Mesenchymal stem cell (in vitro differentiated cells and primary cell): ENCODE data around the gene SULF2.

Experiments used
- DNase-seq: peaks from one replicate; pipeline ENCODE4 v3.0.0-alpha.2; 2013
- H2AFZ ChIP-seq: one replicate; pipeline ENCODE4 v1.6.1; 2013; ENCODE audit warnings: low read depth, mild to moderate bottlenecking, control low read depth, inconsistent platforms, low read length, moderate library complexity
- H2AK5ac ChIP-seq: 2 replicates; pipeline ENCODE4 v1.6.1; 2013; ENCODE audit warnings: low read length, moderate library complexity, mild to moderate bottlenecking, inconsistent platforms; ENCODE audit not compliant: severe bottlenecking
- H2BK120ac ChIP-seq: one replicate; pipeline ENCODE4 v1.6.1; 2013; ENCODE audit warnings: low read depth, mild to moderate bottlenecking, inconsistent platforms, low read length, moderate library complexity
- H2BK12ac ChIP-seq, 2 experiments: one replicate each; pipeline ENCODE4 v1.6.1; 2013; ENCODE audit warnings: inconsistent platforms in 2 of 2, low read length in 2 of 2, mild to moderate bottlenecking in 2 of 2, moderate library complexity in 2 of 2, control low read depth in 1 of 2
- H2BK15ac ChIP-seq: one replicate; pipeline ENCODE4 v1.6.1; 2013; ENCODE audit warnings: mild to moderate bottlenecking, low read depth, inconsistent platforms; ENCODE audit not compliant: poor library complexity, severe bottlenecking
- H2BK5ac ChIP-seq: 2 replicates; pipeline ENCODE4 v1.6.1; 2013; ENCODE audit warnings: low read depth, mild to moderate bottlenecking, low read length, control low read depth, inconsistent platforms; ENCODE audit not compliant: poor library complexity, severe bottlenecking
- H3K14ac ChIP-seq, 2 experiments: one replicate each; pipeline ENCODE4 v1.6.1; 2013; ENCODE audit warnings: inconsistent platforms in 2 of 2, low read length in 2 of 2, control low read depth in 1 of 2, mild to moderate bottlenecking in 1 of 2, moderate library complexity in 1 of 2
- H3K18ac ChIP-seq, 2 experiments: one replicate each; pipeline ENCODE4 v1.6.1; 2013; ENCODE audit warnings: inconsistent platforms in 2 of 2, low read length in 2 of 2, control low read depth in 1 of 2, low read depth in 1 of 2, mild to moderate bottlenecking in 1 of 2
- H3K23ac ChIP-seq, 2 experiments: one replicate each; pipeline ENCODE4 v1.6.1; 2013; ENCODE audit warnings: inconsistent platforms in 2 of 2, low read length in 2 of 2, mild to moderate bottlenecking in 2 of 2, moderate library complexity in 2 of 2, control low read depth in 1 of 2
- H3K27ac ChIP-seq: 2 replicates; pipeline ENCODE4 v1.5.1; 2013; ENCODE audit warnings: mild to moderate bottlenecking, moderate library complexity, low read length, control low read depth, inconsistent platforms; ENCODE audit not compliant: poor library complexity, severe bottlenecking
- H3K27me3 ChIP-seq, 2 experiments: 2 replicates each; pipeline versions ENCODE4 v1.6.1 to v1.7.0; 2013; ENCODE audit warnings: low read length in 2 of 2, mild to moderate bottlenecking in 2 of 2, moderate library complexity in 2 of 2, control low read depth in 1 of 2, inconsistent platforms in 1 of 2; ENCODE audit not compliant: control insufficient read depth in 1 of 2, insufficient read depth in 1 of 2
- H3K36me3 ChIP-seq, 2 experiments: 2 replicates each; pipeline versions ENCODE4 v1.6.1 to v1.7.0; 2013; ENCODE audit warnings: low read length in 2 of 2, control low read depth in 1 of 2, inconsistent platforms in 1 of 2, low read depth in 1 of 2, mild to moderate bottlenecking in 1 of 2; ENCODE audit not compliant: insufficient read depth in 2 of 2, control insufficient read depth in 1 of 2
- H3K4ac ChIP-seq, 2 experiments: one replicate each; pipeline ENCODE4 v1.6.1; 2013; ENCODE audit warnings: inconsistent platforms in 2 of 2, low read length in 2 of 2, mild to moderate bottlenecking in 2 of 2, moderate library complexity in 2 of 2, control low read depth in 1 of 2, low read depth in 1 of 2
- H3K4me1 ChIP-seq: 2 replicates; pipeline ENCODE4 v1.6.1; 2013; ENCODE audit warnings: low read depth, low read length, control low read depth; ENCODE audit not compliant: control insufficient read depth, insufficient read depth
- H3K4me2 ChIP-seq: 2 replicates; pipeline ENCODE4 v1.6.1; 2013; ENCODE audit warnings: low read length, mild to moderate bottlenecking, inconsistent platforms; ENCODE audit not compliant: poor library complexity, severe bottlenecking
- H3K4me3 ChIP-seq, 2 experiments: 2 replicates each; pipeline versions ENCODE4 v1.5.1 to v1.7.0; 2013; ENCODE audit warnings: low read length in 2 of 2, mild to moderate bottlenecking in 2 of 2, control low read depth in 1 of 2, low read depth in 1 of 2; ENCODE audit not compliant: insufficient read depth in 1 of 2
- H3K79me1 ChIP-seq: replicated peaks from 2 replicates; pipeline ENCODE4 v1.6.1; 2013; ENCODE audit warnings: mild to moderate bottlenecking, control low read depth, low read length, inconsistent platforms; ENCODE audit not compliant: poor library complexity, severe bottlenecking
- H3K9ac ChIP-seq: 2 replicates; pipeline ENCODE4 v1.7.0; 2013; ENCODE audit warnings: mild to moderate bottlenecking, low read length, moderate library complexity
- H3K9me3 ChIP-seq: 2 replicates; pipeline ENCODE4 v1.7.0; 2013; ENCODE audit warnings: mild to moderate bottlenecking, low read length; ENCODE audit not compliant: control insufficient read depth
- H4K8ac ChIP-seq: one replicate; pipeline ENCODE4 v1.6.1; 2013; ENCODE audit warnings: inconsistent platforms, mild to moderate bottlenecking, low read length, moderate library complexity
- H4K91ac ChIP-seq: one replicate; pipeline ENCODE4 v1.6.1; 2013; ENCODE audit warnings: mild to moderate bottlenecking, low read length, inconsistent platforms
- WGBS: methylation state at CpG from one replicate; pipeline ENCODE4 v1.1.7; 2013; ENCODE audit warnings: mixed read lengths; 5-methylcytosine and 5-hydroxymethylcytosine counted together

Gene SULF2

DNA sequence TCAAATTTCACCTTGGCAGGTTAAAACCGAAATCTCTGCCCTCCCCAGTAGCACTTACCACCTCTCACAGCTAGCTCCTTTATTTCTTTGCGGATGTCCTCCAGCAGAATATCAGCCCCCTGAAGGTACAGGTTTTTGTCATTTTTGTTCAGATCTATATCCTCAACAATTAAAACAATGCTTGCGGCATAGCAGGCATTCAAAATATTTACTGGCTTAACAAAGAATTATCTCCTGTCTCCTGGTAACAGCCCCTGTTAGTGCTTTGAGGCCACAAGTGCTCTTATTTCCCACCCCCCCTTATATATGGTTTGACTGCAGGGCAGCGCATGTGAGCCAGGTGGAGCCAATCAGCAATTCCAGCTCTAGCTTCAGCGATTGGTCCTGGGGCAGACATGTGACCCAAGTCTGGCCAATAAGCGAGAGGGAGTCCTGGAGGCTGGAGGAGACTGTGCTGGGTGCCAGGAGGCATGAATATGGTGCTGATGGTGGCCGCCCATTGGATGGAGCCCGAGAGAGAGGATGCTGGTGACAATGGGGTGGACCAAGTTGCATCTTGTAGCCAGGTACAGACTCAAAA, 21.0 kb downstream of the SULF2 start:
- no peak overlapping the region for H3K4ac ChIP-seq
- H3K9ac ChIP-seq = no peak overlapping the region
- 92% methylated on average over 8 of the region's 8 CpGs for WGBS
- H2BK12ac ChIP-seq = no peak overlapping the region
- no peak overlapping the region for H3K27ac ChIP-seq
- H3K23ac ChIP-seq = no peak overlapping the region
- no peak overlapping the region for H4K91ac ChIP-seq
- H2AK5ac ChIP-seq = no peak overlapping the region
- H3K27me3 ChIP-seq = peaks cover 17 to 78% of the 10 kb centered on the region in 2 experiments
- peak; percentile 8 for DNase-seq
- H3K36me3 ChIP-seq = peaks cover 0 to 7% of the 10 kb centered on the region in 2 experiments
- H3K4me2 ChIP-seq = no peak overlapping the region
- H2BK120ac ChIP-seq = no peak overlapping the region
- no peak overlapping the region for H4K8ac ChIP-seq
- no peak overlapping the region for H2AFZ ChIP-seq
- no peak overlapping the region for H3K14ac ChIP-seq
- no peak overlapping the region for H2BK15ac ChIP-seq
- H3K9me3 ChIP-seq = no peaks in the 10 kb centered on the region
- no peak overlapping the region for H2BK5ac ChIP-seq
- no peak overlapping the region for H3K18ac ChIP-seq
- H3K79me1 ChIP-seq = peaks cover 1% of the 10 kb centered on the region
- no peak overlapping the region for H3K4me3 ChIP-seq
- H3K4me1 ChIP-seq = no peaks in the 10 kb centered on the region

GRCh38 chr20:47762699-47763268, 22.5 kb downstream of the SULF2 start:
- no peak overlapping the region for H3K23ac ChIP-seq
- no peak overlapping the region for H2BK15ac ChIP-seq
- no peak overlapping the region for H4K8ac ChIP-seq
- H3K36me3 ChIP-seq = peaks cover 0 to 7% of the 10 kb centered on the region in 2 experiments
- H4K91ac ChIP-seq = no peak overlapping the region
- 84% methylated on average over 13 of the region's 13 CpGs for WGBS
- no peak overlapping the region for H3K27ac ChIP-seq
- DNase-seq = no peak
- H3K14ac ChIP-seq = no peak overlapping the region
- no peak overlapping the region for H2BK12ac ChIP-seq
- H3K4me1 ChIP-seq = no peaks in the 10 kb centered on the region
- no peak overlapping the region for H3K4me2 ChIP-seq
- no peak overlapping the region for H3K9ac ChIP-seq
- no peak overlapping the region for H3K4ac ChIP-seq
- no peak overlapping the region for H2AK5ac ChIP-seq
- H3K79me1 ChIP-seq = peaks cover 1% of the 10 kb centered on the region
- peaks cover 20 to 80% of the 10 kb centered on the region in 2 experiments for H3K27me3 ChIP-seq
- no peak overlapping the region for H3K4me3 ChIP-seq
- H2AFZ ChIP-seq = no peak overlapping the region
- H2BK5ac ChIP-seq = no peak overlapping the region
- H3K9me3 ChIP-seq = no peaks in the 10 kb centered on the region
- H3K18ac ChIP-seq = no peak overlapping the region
- no peak overlapping the region for H2BK120ac ChIP-seq

DNA sequence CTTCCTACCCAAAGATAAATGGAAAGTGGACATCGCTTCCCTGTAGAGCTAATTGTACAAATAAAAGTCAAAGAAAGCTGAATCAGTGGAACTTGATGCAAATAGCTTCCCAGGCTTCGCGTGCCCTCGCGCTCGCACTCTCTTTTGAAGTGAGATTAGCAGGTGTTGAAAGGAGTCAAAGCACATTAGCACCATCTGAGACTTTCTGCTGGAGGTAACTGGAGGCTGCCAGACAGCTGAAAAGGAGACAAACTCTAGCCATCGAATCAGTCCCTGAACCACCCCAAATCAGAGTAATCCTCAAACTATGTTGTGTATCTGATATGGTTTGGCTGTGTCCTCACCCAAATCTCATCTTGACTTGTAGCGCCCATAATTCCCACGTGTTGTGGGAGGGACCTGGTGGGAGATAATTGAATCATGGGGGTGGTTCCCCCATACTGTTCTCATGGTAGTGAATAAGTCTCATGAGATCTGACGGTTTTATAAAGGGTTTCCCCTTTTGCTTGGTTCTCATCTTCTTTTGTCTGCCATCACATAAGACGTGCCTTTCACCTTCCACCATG, 23.7 kb downstream of the SULF2 start:
- H2BK12ac ChIP-seq = no peak overlapping the region
- H3K79me1 ChIP-seq = peaks cover 1% of the 10 kb centered on the region
- no peak overlapping the region for H4K91ac ChIP-seq
- H3K4me2 ChIP-seq = no peak overlapping the region
- no peak overlapping the region for H2AFZ ChIP-seq
- no peak overlapping the region for H3K4ac ChIP-seq
- no peak overlapping the region for H2BK120ac ChIP-seq
- peaks cover 20 to 77% of the 10 kb centered on the region in 2 experiments for H3K27me3 ChIP-seq
- no peak for DNase-seq
- H3K4me3 ChIP-seq = no peak overlapping the region
- no peaks in the 10 kb centered on the region for H3K4me1 ChIP-seq
- H2BK5ac ChIP-seq = no peak overlapping the region
- H3K9me3 ChIP-seq = no peaks in the 10 kb centered on the region
- H3K23ac ChIP-seq = no peak overlapping the region
- 78% methylated on average over 10 of the region's 11 CpGs for WGBS
- no peak overlapping the region for H3K27ac ChIP-seq
- no peak overlapping the region for H2BK15ac ChIP-seq
- H3K36me3 ChIP-seq = peaks cover 0 to 14% of the 10 kb centered on the region in 2 experiments
- H3K18ac ChIP-seq = no peak overlapping the region
- H3K9ac ChIP-seq = no peak overlapping the region
- H4K8ac ChIP-seq = no peak overlapping the region
- no peak overlapping the region for H2AK5ac ChIP-seq
- no peak overlapping the region for H3K14ac ChIP-seq

DNA sequence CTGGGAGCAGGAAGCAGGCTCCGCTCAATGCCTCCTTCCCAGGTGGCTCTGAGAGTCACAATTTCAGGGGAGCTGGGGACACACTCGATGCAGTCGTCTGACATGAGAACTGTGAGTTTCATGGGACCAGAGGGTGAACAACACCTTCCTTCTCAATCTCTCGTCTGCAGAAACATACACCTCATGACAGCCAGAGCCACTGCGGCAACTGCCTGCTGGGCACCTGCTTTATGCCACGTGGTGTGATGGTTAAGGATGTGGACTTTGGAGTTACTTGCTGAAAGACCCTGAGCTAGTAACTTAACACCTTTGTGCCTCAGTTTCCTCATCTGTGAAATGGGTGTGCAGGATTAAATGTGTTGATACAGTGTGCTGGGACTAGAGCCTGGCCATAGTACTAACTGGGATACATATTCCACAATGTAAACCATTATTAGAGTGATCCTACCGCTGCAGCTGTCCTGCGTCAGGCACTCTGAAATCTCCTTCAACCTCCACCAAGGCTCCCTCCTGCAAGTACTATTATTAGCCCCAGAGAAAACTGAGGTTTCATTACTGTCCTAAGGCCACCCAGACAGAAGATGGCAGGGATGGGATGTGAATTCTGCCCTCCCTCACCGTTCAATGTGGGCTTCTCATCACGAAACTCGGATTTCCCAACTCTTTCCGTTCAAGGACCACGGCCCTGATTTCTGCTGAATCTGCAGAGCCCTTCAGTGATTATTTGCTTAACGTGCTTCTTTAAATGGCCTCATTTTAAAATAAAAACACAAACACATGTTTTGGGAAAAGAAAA, 24.4 kb downstream of the SULF2 start:
- H4K91ac ChIP-seq = no peak overlapping the region
- no peak overlapping the region for H2BK5ac ChIP-seq
- peaks cover 20 to 72% of the 10 kb centered on the region in 2 experiments for H3K27me3 ChIP-seq
- H3K4me2 ChIP-seq = no peak overlapping the region
- H2BK12ac ChIP-seq = no peak overlapping the region
- no peak overlapping the region for H3K14ac ChIP-seq
- no peaks in the 10 kb centered on the region for H3K9me3 ChIP-seq
- H3K4ac ChIP-seq = no peak overlapping the region
- H3K27ac ChIP-seq = no peak overlapping the region
- H3K36me3 ChIP-seq = peaks cover 0 to 16% of the 10 kb centered on the region in 2 experiments
- no peak overlapping the region for H3K18ac ChIP-seq
- no peaks in the 10 kb centered on the region for H3K4me1 ChIP-seq
- no peak overlapping the region for H2AFZ ChIP-seq
- 89% methylated on average over 13 of the region's 14 CpGs for WGBS
- H4K8ac ChIP-seq = no peak overlapping the region
- no peak overlapping the region for H3K4me3 ChIP-seq
- no peak overlapping the region for H2AK5ac ChIP-seq
- DNase-seq = no peak
- no peak overlapping the region for H2BK120ac ChIP-seq
- H3K79me1 ChIP-seq = peaks cover 1% of the 10 kb centered on the region
- no peak overlapping the region for H2BK15ac ChIP-seq
- H3K23ac ChIP-seq = no peak overlapping the region
- no peak overlapping the region for H3K9ac ChIP-seq
